Breast epithelium (tissue), 3 donors: ENCODE measurements around the gene FERMT1.
A peak's percentile ranks its signal among the peaks of the same experiment; 100 is the strongest.

ENCODE experiments used
- CTCF ChIP-seq, 3 donors: fragments of 450-650 bp; IDR thresholded peaks; one replicate each; pipeline ENCODE4 v1.5.1; 2016 to 2017; ENCODE audit warnings: antibody characterized with exemption in 3 of 3, mild to moderate bottlenecking in 3 of 3, moderate library complexity in 3 of 3
- POLR2A ChIP-seq: fragments of 450-650 bp; IDR thresholded peaks from one replicate; pipeline ENCODE4 v1.6.1; 2016; ENCODE audit warnings: antibody characterized with exemption, mild to moderate bottlenecking, moderate library complexity
- POLR2AphosphoS5 ChIP-seq, 3 donors: sonication (generic); formaldehyde crosslinking; IDR thresholded peaks; one replicate each; pipeline ENCODE4 v1.6.1; 2017; ENCODE audit warnings: antibody characterized with exemption in 3 of 3

- TF ChIP-seq POLR2A: no peak
- TF ChIP-seq CTCF (IDR thresholded peaks at IDR 0.05): peak; percentile 29 to 74 (median 53)
- no peak for TF ChIP-seq POLR2AphosphoS5 (IDR thresholded peaks at IDR 0.05)
These were observed 19.6 kb upstream of the FERMT1 start for GRCh38 chr20:6142348-6142993.
